ENCODE results near the gene RPS3. TPM values are rescaled to one million over a fixed set of nuclear protein-coding genes. Genes with fewer than 3 reads are reported as not detected.

Gene RPS3
- total RNA-seq, 1 experiment from 2014 or later = 6,280 TPM

DNA sequence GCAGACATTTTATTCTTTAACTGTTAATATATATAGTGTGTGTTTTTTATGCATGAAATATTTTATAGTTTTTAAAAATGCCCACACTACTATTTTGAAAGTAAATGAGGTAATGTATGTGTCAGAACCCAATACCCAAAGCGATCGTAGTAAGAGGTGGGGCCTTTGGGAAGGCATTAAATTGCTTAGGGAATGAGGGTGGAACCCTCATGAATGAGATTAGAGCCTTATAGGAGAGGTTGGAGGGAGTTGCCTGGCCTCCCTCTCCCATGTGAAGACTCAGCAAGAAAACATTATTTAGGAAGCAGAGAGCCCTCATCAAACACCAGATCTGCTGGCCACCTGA lies 22.6 kb downstream of the RPS3 start:
- Histone ChIP-seq H3K36me3 (ENCODE audit: control insufficient read depth, insufficient read depth, low read length) (peaks cover 12% of the 10 kb centered on the region), H3K4me1 (peaks cover 63% of the 10 kb centered on the region), H3K9me3 (no peaks in the 10 kb centered on the region), H3K4me3 (ENCODE audit: low read depth, low read length) (no peak overlapping the region), H3K27me3 (replicated peaks; ENCODE audit: control insufficient read depth, insufficient read depth, low read length) (no peaks in the 10 kb centered on the region)
- ChIA-PET CTCF (interaction anchor here (0.7 to 2.5 kb wide), 8 partner anchors 10 to 786 kb away, joined by 3 to 16 read pairs (median 6); no protein-coding TSS in a partner anchor), POLR2A (interaction anchor here (0.9 to 2.2 kb wide), 10 partner anchors 8 to 365 kb away, joined by 3 to 12 read pairs (median 5); no protein-coding TSS in a partner anchor)
- no TSS peak for BruUV-seq (replicated peaks)
- Mint-ChIP-seq H3K9me3 (ENCODE audit: unreplicated experiment) (no peaks in the 10 kb centered on the region), H3K27me3 (ENCODE audit: insufficient read depth, unreplicated experiment) (no peaks in the 10 kb centered on the region), H3K4me1 (ENCODE audit: low read depth, unreplicated experiment) (peaks cover 60% of the 10 kb centered on the region), H3K27ac (ENCODE audit: unreplicated experiment) (peak overlapping the region; percentile 92), H3K4me3 (ENCODE audit: unreplicated experiment) (peak overlapping the region; percentile 66), H3K36me3 (ENCODE audit: insufficient read depth, unreplicated experiment) (peaks cover 87% of the 10 kb centered on the region)
- DNase-seq = no peak
- intact Hi-C loops (cut with micrococcal nuclease; ENCODE audit: unreplicated experiment) = loop anchor here (1.0 to 5.0 kb wide), 5 partner anchors 8 to 265 kb away; no protein-coding TSS in a partner anchor
- TF ChIP-seq, protein P1, sequence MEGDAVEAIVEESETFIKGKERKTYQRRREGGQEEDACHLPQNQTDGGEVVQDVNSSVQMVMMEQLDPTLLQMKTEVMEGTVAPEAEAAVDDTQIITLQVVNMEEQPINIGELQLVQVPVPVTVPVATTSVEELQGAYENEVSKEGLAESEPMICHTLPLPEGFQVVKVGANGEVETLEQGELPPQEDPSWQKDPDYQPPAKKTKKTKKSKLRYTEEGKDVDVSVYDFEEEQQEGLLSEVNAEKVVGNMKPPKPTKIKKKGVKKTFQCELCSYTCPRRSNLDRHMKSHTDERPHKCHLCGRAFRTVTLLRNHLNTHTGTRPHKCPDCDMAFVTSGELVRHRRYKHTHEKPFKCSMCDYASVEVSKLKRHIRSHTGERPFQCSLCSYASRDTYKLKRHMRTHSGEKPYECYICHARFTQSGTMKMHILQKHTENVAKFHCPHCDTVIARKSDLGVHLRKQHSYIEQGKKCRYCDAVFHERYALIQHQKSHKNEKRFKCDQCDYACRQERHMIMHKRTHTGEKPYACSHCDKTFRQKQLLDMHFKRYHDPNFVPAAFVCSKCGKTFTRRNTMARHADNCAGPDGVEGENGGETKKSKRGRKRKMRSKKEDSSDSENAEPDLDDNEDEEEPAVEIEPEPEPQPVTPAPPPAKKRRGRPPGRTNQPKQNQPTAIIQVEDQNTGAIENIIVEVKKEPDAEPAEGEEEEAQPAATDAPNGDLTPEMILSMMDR (IDR thresholded peaks at IDR 0.05; ENCODE audit: insufficient read depth in 1 of 2, low read depth in 1 of 2, low read length in 1 of 2, severe bottlenecking in 1 of 2, unreplicated experiment in 1 of 2) = no peak

DNA sequence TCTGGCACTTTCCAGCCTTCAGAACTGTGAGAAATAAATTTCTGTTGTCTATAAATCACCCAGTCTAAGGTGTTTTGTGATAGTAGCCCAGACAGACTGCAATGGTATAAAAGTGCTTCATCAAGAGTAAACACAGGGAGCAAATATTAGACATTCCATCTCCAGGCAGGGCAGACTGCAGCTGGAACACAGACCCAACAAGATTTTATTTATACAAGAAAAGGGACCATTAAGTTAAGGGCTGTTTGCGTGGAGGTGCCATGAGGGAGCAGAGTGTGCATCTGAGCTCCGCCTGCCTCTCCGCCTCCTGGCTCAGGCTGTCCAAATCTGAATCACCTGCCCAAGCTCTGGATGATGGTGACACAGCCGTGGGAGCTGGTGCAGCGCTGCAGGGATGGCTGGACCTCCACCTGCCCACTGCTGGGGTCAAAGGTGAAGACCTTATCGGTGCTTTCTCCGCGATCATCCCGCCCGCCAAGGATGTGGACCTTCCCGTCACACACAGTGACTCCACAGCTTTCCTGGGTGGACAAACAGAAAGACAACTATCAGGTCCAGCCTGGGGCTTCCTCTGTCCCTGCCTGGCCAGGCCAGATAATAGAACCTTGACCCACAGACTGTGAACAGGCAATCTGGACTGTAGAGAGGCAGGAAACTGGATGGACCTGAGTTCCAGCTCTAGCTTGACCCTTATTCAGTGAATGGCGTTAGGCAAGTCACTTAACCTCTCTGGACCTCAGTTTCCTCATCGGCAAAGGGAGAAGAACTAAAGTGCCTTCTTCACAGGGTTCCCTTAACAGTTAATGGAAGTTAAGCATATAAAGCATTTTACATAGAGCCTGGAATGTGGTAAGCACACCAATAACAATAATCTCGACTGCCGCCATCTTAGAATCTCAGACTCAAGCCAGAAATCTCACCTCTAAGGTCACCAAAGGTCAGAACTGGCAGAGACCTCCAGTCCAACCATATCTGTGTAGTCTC lies 23.2 kb downstream of the RPS3 start:
- H3K27me3 ChIP-seq (replicated peaks; ENCODE audit: control insufficient read depth, insufficient read depth, low read length) = no peaks in the 10 kb centered on the region
- peak; percentile 97 to 98 for DNase-seq
- ChIA-PET CTCF (interaction anchor here (0.5 to 2.5 kb wide), 11 partner anchors 9 to 785 kb away, joined by 3 to 16 read pairs (median 5); no protein-coding TSS in a partner anchor), POLR2A (interaction anchor here (0.6 to 1.5 kb wide), 12 partner anchors 9 to 364 kb away, joined by 3 to 12 read pairs (median 4); no protein-coding TSS in a partner anchor)
- TF ChIP-seq, protein P1 (IDR thresholded peaks at IDR 0.05; ENCODE audit: insufficient read depth in 1 of 2, low read depth in 1 of 2, low read length in 1 of 2, severe bottlenecking in 1 of 2, unreplicated experiment in 1 of 2) = no peak
- no peaks in the 10 kb centered on the region for H3K9me3 ChIP-seq
- peak overlapping the region; percentile 92 for H3K27ac Mint-ChIP-seq (ENCODE audit: unreplicated experiment)
- H3K36me3 Mint-ChIP-seq (ENCODE audit: insufficient read depth, unreplicated experiment) = peaks cover 80% of the 10 kb centered on the region
- BruUV-seq (replicated peaks) = TSS peak; percentile 44
- H3K4me1 ChIP-seq = peaks cover 57% of the 10 kb centered on the region
- H3K36me3 ChIP-seq (ENCODE audit: control insufficient read depth, insufficient read depth, low read length) = peaks cover 14% of the 10 kb centered on the region
- peaks cover 54% of the 10 kb centered on the region for H3K4me1 Mint-ChIP-seq (ENCODE audit: low read depth, unreplicated experiment)
- H3K9me3 Mint-ChIP-seq (ENCODE audit: unreplicated experiment) = no peaks in the 10 kb centered on the region
- H3K4me3 Mint-ChIP-seq (ENCODE audit: unreplicated experiment) = peak overlapping the region; percentile 66
- no peak overlapping the region for H3K4me3 ChIP-seq (ENCODE audit: low read depth, low read length)
- intact Hi-C loops (cut with micrococcal nuclease; ENCODE audit: unreplicated experiment) = loop anchor here (1.0 to 5.0 kb wide), 5 partner anchors 8 to 265 kb away; no protein-coding TSS in a partner anchor
- H3K27me3 Mint-ChIP-seq (ENCODE audit: insufficient read depth, unreplicated experiment) = no peaks in the 10 kb centered on the region

DNA sequence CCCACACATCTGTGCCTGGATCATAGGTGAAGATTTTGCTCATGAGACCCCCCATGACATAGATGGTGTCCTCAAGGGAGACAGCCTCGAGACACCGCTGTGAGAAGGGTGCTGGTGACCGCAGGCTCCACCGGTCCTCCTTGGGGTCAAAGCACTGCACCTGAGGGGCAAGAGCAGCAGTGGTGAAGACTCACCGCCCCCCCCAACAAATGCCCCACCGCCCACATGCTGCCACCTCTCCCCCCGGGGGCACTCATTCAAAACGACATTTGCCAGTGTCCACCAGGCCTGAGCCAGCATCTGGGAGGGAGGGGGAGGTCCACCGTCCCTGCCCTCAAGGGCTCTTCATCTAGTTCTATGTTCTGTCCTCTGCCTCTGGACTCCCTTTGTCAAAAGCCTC lies 24.4 kb downstream of the RPS3 start:
- Histone ChIP-seq H3K4me3 (ENCODE audit: low read depth, low read length) (no peak overlapping the region), H3K27me3 (replicated peaks; ENCODE audit: control insufficient read depth, insufficient read depth, low read length) (no peaks in the 10 kb centered on the region), H3K4me1 (peaks cover 51% of the 10 kb centered on the region), H3K36me3 (ENCODE audit: control insufficient read depth, insufficient read depth, low read length) (peaks cover 12% of the 10 kb centered on the region), H3K9me3 (no peaks in the 10 kb centered on the region)
- intact Hi-C loops (cut with micrococcal nuclease; ENCODE audit: unreplicated experiment) = loop anchor here (5.0 kb wide), 2 partner anchors 81 to 266 kb away; no protein-coding TSS in a partner anchor
- Mint-ChIP-seq H3K9me3 (ENCODE audit: unreplicated experiment) (no peaks in the 10 kb centered on the region), H3K4me3 (ENCODE audit: unreplicated experiment) (peak overlapping the region; percentile 66), H3K4me1 (ENCODE audit: low read depth, unreplicated experiment) (peaks cover 50% of the 10 kb centered on the region), H3K27me3 (ENCODE audit: insufficient read depth, unreplicated experiment) (no peaks in the 10 kb centered on the region), H3K36me3 (ENCODE audit: insufficient read depth, unreplicated experiment) (peaks cover 83% of the 10 kb centered on the region), H3K27ac (ENCODE audit: unreplicated experiment) (peak overlapping the region; percentile 92)
- POLR2A ChIA-PET = no interaction called here
- no TSS peak for BruUV-seq (replicated peaks)
- no peak for DNase-seq
- CTCF ChIA-PET = interaction anchor here (1.3 to 2.5 kb wide), 2 partner anchors 8 to 27 kb away, joined by 6 to 12 read pairs; no protein-coding TSS in a partner anchor
- TF ChIP-seq, protein P1 (IDR thresholded peaks at IDR 0.05; ENCODE audit: insufficient read depth in 1 of 2, low read depth in 1 of 2, low read length in 1 of 2, severe bottlenecking in 1 of 2, unreplicated experiment in 1 of 2) = no peak

Data from Caco-2 (cell line).